Measurements from ENCODE around the gene NSL1. TPM values are rescaled to one million over a fixed set of nuclear protein-coding genes. Genes with fewer than 3 reads are reported as not detected.

The NSL1 gene
- total and polyA plus RNA-seq, 2 donors (not counting 1 experiment from before 2014, with no cell fraction given), result 20.5 to 45.9 TPM

GRCh38 chr1:212702672-212703071, 88.9 kb downstream of the NSL1 start:
- DNase-seq (no peak), ATAC-seq (ENCODE audit: low read depth) (no peak)
- Mint-ChIP-seq H3K9me3 (ENCODE audit: insufficient read depth) (no peaks in the 10 kb centered on the region), H3K4me3 (no peak overlapping the region), H3K4me1 (peaks cover 25% of the 10 kb centered on the region), H3K27ac (no peak overlapping the region), H3K27me3 (no peaks in the 10 kb centered on the region)
- Histone ChIP-seq H3K9me3 (ENCODE audit: control extremely low read depth in 1 of 3, control insufficient read depth in 2 of 3, insufficient read depth in 1 of 3, low read length in 2 of 3) (no peaks in the 10 kb centered on the region), H3K36me3 (replicated peaks in 1 of 2; ENCODE audit: control extremely low read depth in 1 of 2, control insufficient read depth in 1 of 2, extremely low read depth in 1 of 2, insufficient read depth in 2 of 2, low read length in 1 of 2) (no peaks in the 10 kb centered on the region), H3K4me1 (ENCODE audit: control insufficient read depth in 2 of 2, insufficient read depth in 2 of 2, low read length in 2 of 2) (peaks cover 23 to 32% of the 10 kb centered on the region in 2 donors), H3K27ac (ENCODE audit: low read length in 2 of 2) (no peak overlapping the region), H4K20me1 (ENCODE audit: control insufficient read depth, insufficient read depth, low read length, poor library complexity, severe bottlenecking) (no peaks in the 10 kb centered on the region), H3K4me2 (replicated peaks; ENCODE audit: low read depth, low read length, poor library complexity, severe bottlenecking) (no peak overlapping the region), H3K9ac (ENCODE audit: low read length) (no peak overlapping the region), H3K4me3 (ENCODE audit: control extremely low read depth in 1 of 5, extremely low read depth in 1 of 5, insufficient read depth in 1 of 5, low read depth in 2 of 5, low read length in 4 of 5) (no peak overlapping the region), H2AFZ (ENCODE audit: insufficient read depth, low read depth, low read length, poor library complexity, severe bottlenecking) (no peak overlapping the region), H3K27me3 (replicated peaks in 1 of 4; ENCODE audit: control extremely low read depth in 1 of 4, control insufficient read depth in 3 of 4, insufficient read depth in 4 of 4, low read length in 3 of 4) (no peaks in the 10 kb centered on the region), H3K79me2 (ENCODE audit: control insufficient read depth, insufficient read depth, low read length) (no peaks in the 10 kb centered on the region)
- intact Hi-C loops (cut with micrococcal nuclease), result no loop called here
- no CpG with 5 or more reads among the region's 1 CpG for WGBS (ENCODE audit: insufficient coverage)
- POLR2A ChIA-PET, result interaction anchor here (1.3 kb wide), 1 partner anchor 90 kb away, joined by 3 read pairs; no protein-coding TSS in a partner anchor
- TF ChIP-seq CTCF (IDR thresholded peaks at IDR 0.05), result no peak
- no peak for TF ChIP-seq EZH2 (IDR thresholded peaks at IDR 0.05; ENCODE audit: borderline replicate concordance, insufficient read depth, low read depth, low read length, poor library complexity, severe bottlenecking)
- CTCF ChIA-PET, result no interaction called here

- no peaks in the 10 kb centered on the region for H3K9me3 ChIP-seq (ENCODE audit: control extremely low read depth in 1 of 3, control insufficient read depth in 2 of 3, insufficient read depth in 1 of 3, low read length in 2 of 3)
- no peak overlapping the region for H2AFZ ChIP-seq (ENCODE audit: insufficient read depth, low read depth, low read length, poor library complexity, severe bottlenecking)
- no peak overlapping the region for H3K9ac ChIP-seq (ENCODE audit: low read length)
- Mint-ChIP-seq H3K4me3 (no peak overlapping the region), H3K9me3 (ENCODE audit: insufficient read depth) (no peaks in the 10 kb centered on the region), H3K27ac (no peak overlapping the region), H3K4me1 (peaks cover 32% of the 10 kb centered on the region), H3K27me3 (no peaks in the 10 kb centered on the region)
- no CpG with 5 or more reads among the region's 1 CpG for WGBS (ENCODE audit: insufficient coverage)
- H3K27me3 ChIP-seq (replicated peaks in 1 of 4; ENCODE audit: control extremely low read depth in 1 of 4, control insufficient read depth in 3 of 4, insufficient read depth in 4 of 4, low read length in 3 of 4), result peaks cover 0 to 5% (median 2%) of the 10 kb centered on the region in 4 experiments
- no peaks in the 10 kb centered on the region for H3K36me3 ChIP-seq (replicated peaks in 1 of 2; ENCODE audit: control extremely low read depth in 1 of 2, control insufficient read depth in 1 of 2, extremely low read depth in 1 of 2, insufficient read depth in 2 of 2, low read length in 1 of 2)
- TF ChIP-seq CTCF (IDR thresholded peaks at IDR 0.05) (no peak), EZH2 (IDR thresholded peaks at IDR 0.05; ENCODE audit: borderline replicate concordance, insufficient read depth, low read depth, low read length, poor library complexity, severe bottlenecking) (no peak)
- ChIA-PET POLR2A (interaction anchor here (0.6 to 1.3 kb wide), 2 partner anchors 91 to 122 kb away, joined by 3 to 5 read pairs; no protein-coding TSS in a partner anchor), CTCF (interaction anchor here (1.0 to 1.4 kb wide), 6 partner anchors 34 to 302 kb away, joined by 3 to 10 read pairs (median 3); no protein-coding TSS in a partner anchor)
- no peaks in the 10 kb centered on the region for H3K79me2 ChIP-seq (ENCODE audit: control insufficient read depth, insufficient read depth, low read length)
- H3K4me3 ChIP-seq (ENCODE audit: control extremely low read depth in 1 of 5, extremely low read depth in 1 of 5, insufficient read depth in 1 of 5, low read depth in 2 of 5, low read length in 4 of 5), result no peak overlapping the region
- H3K27ac ChIP-seq (ENCODE audit: low read length in 2 of 2), result no peak overlapping the region
- H4K20me1 ChIP-seq (ENCODE audit: control insufficient read depth, insufficient read depth, low read length, poor library complexity, severe bottlenecking), result no peaks in the 10 kb centered on the region
- no peak overlapping the region for H3K4me2 ChIP-seq (replicated peaks; ENCODE audit: low read depth, low read length, poor library complexity, severe bottlenecking)
- DNase-seq (no peak), ATAC-seq (ENCODE audit: low read depth) (no peak)
- intact Hi-C loops (cut with micrococcal nuclease), result loop anchor here (2.0 kb wide), 2 partner anchors 49 to 81 kb away; no protein-coding TSS in a partner anchor
- H3K4me1 ChIP-seq (ENCODE audit: control insufficient read depth in 2 of 2, insufficient read depth in 2 of 2, low read length in 2 of 2), result peaks cover 30 to 36% of the 10 kb centered on the region in 2 donors
These were observed 89.7 kb downstream of the NSL1 start for GRCh38 chr1:212701910-212702309.

Measured in B cell (primary cell).